GM13976 (cell line): ENCODE data around the gene TPSB2.

Experiments used
- DNase-seq: peaks from one replicate; pipeline ENCODE4 v3.0.0; 2012; ENCODE audit warnings: low spot score
- in situ Hi-C: fragments of 300-500 bp; cut with MboI; formaldehyde crosslinking; loops from one replicate; pipeline ENCODE4 v1.12.0; 2022; ENCODE audit warnings: low sequenced_read_pairs, mixed read lengths, inconsistent platforms; ENCODE audit not compliant: unreplicated experiment
- TF ChIP-seq, protein P1 (sequence below): IDR thresholded peaks from 2 replicates; pipeline ENCODE4 v1.5.1; 2012; ENCODE audit warnings: borderline replicate concordance, mild to moderate bottlenecking; ENCODE audit not compliant: insufficient read depth; ENCODE audit errors: extremely low read depth, missing control alignments, control extremely low read depth

TPSB2 gene

GRCh38 chr16:1265826-1266225 is 35.8 kb upstream of the TPSB2 start:
- TF ChIP-seq, protein P1, sequence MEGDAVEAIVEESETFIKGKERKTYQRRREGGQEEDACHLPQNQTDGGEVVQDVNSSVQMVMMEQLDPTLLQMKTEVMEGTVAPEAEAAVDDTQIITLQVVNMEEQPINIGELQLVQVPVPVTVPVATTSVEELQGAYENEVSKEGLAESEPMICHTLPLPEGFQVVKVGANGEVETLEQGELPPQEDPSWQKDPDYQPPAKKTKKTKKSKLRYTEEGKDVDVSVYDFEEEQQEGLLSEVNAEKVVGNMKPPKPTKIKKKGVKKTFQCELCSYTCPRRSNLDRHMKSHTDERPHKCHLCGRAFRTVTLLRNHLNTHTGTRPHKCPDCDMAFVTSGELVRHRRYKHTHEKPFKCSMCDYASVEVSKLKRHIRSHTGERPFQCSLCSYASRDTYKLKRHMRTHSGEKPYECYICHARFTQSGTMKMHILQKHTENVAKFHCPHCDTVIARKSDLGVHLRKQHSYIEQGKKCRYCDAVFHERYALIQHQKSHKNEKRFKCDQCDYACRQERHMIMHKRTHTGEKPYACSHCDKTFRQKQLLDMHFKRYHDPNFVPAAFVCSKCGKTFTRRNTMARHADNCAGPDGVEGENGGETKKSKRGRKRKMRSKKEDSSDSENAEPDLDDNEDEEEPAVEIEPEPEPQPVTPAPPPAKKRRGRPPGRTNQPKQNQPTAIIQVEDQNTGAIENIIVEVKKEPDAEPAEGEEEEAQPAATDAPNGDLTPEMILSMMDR = no peak
- DNase-seq = no peak
- in situ Hi-C loops = no loop called here

- no peak for DNase-seq
- in situ Hi-C loops = no loop called here
- TF ChIP-seq, protein P1 = no peak
Measured at GRCh38 chr16:1265090-1265630, 35.2 kb upstream of the TPSB2 start.

DNA sequence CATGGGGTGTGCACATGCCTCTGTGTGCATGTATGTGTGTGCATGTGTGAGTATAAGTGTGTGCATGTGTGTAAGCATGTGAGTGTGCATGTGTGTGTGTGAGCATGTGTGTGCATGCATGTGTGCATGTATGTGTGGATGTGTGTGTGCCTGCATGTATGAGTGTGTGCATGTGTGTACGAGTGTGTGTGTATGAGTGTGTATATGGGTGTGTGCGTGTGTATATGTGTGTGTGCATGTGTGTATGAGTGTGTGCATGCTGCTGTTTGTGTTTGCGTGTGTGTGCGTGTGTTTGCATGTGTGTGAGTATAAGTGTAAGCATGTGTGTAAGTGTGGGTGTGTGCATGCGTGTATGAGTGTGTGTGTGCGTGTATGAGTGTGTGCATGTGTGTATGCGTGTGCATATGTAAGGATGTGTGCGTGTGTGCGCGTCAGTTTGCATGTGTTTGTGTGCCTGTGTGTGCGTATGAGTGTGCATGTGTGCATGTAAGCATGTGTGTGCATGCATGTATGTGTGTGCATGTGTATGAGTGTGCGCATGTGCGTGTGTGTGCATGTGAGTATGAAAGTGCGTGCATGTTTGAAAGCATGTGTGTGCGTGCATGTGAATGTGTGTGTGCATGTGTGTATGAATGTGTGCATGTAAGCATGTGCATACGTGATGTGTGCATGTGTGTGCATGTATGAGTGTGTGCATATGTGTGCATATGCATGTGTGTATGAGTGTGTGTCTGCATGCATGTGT is 34.5 kb upstream of the TPSB2 start:
- in situ Hi-C loops = no loop called here
- TF ChIP-seq, protein P1 = no peak
- DNase-seq = no peak

- no peak for DNase-seq
- in situ Hi-C loops = no loop called here
- TF ChIP-seq, protein P1 = no peak
Measured at GRCh38 chr16:1263591-1264344, 33.8 kb upstream of the TPSB2 start.

DNA sequence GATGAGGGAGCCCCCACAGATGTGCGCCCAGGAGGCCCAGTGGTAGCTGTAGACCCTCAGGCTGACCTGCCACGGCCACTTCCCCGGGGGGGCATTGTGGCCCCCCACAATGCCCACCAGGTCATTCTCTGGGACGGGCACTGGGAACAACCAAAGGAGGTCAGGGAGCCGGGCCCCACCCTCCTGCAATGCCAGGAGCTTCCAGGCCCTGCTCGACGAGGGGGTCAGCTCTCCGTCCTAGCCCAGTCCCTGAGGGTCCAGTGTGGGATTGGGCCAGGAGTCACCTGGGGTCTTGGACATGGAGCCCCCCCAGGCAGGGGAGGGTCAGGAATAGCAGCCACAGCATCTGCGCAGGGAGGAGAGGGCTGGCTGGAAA is 32.9 kb upstream of the TPSB2 start:
- DNase-seq = no peak
- TF ChIP-seq, protein P1 = no peak
- in situ Hi-C loops = no loop called here

- in situ Hi-C loops = no loop called here
- TF ChIP-seq, protein P1 = no peak
Measured at GRCh38 chr16:1262210-1262845, 32.3 kb upstream of the TPSB2 start.

More at GRCh38 chr16:1262210-1262845, 32.3 kb upstream of the TPSB2 start:
- no peak for DNase-seq
